Activated gamma-delta T cell (primary cell): ENCODE data around the gene FSD1.
"Not testable (repeated sequence)": the region's sequence is repeated elsewhere in the genome, so short reads cannot be mapped to it uniquely, and the experiment has no call there.

Source experiments
- DNase-seq: peaks from one replicate; lab custom pipeline; 2025; lab: John Stamatoyannopoulos, UW

The FSD1 gene

GRCh38 chr19:4345342-4346019 lies 41.1 kb downstream of the FSD1 start:
- DNase-seq: no peak

- no peak for DNase-seq
Measured at GRCh38 chr19:4346020-4346383, 41.6 kb downstream of the FSD1 start.

- DNase-seq: no peak
Measured at GRCh38 chr19:4347521-4347920, 43.1 kb downstream of the FSD1 start.

- not testable (repeated sequence) for DNase-seq
Measured at GRCh38 chr19:4349225-4349624, 44.8 kb downstream of the FSD1 start.

GRCh38 chr19:4350111-4350510 lies 45.7 kb downstream of the FSD1 start:
- no peak for DNase-seq

GRCh38 chr19:4350726-4351125 lies 46.3 kb downstream of the FSD1 start:
- no peak for DNase-seq

GRCh38 chr19:4352701-4353121 lies 48.3 kb downstream of the FSD1 start:
- DNase-seq: no peak

GRCh38 chr19:4354282-4354681 lies 49.9 kb downstream of the FSD1 start:
- no peak for DNase-seq

- no peak for DNase-seq
Measured at GRCh38 chr19:4354897-4355296, 50.5 kb downstream of the FSD1 start.

- no peak for DNase-seq
Measured at GRCh38 chr19:4357095-4357797, 52.8 kb downstream of the FSD1 start.

GRCh38 chr19:4357921-4358326 lies 53.5 kb downstream of the FSD1 start:
- DNase-seq: no peak

GRCh38 chr19:4358709-4359626 lies 54.6 kb downstream of the FSD1 start:
- no peak for DNase-seq

GRCh38 chr19:4359627-4360000 lies 55.2 kb downstream of the FSD1 start:
- DNase-seq: no peak

GRCh38 chr19:4360081-4360569 lies 55.7 kb downstream of the FSD1 start:
- DNase-seq: no peak

- DNase-seq: no peak
Measured at GRCh38 chr19:4360641-4361151, 56.3 kb downstream of the FSD1 start.

- no peak for DNase-seq
Measured at GRCh38 chr19:4361152-4362046, 57.0 kb downstream of the FSD1 start.

GRCh38 chr19:4362101-4362828 lies 57.9 kb downstream of the FSD1 start:
- no peak for DNase-seq

GRCh38 chr19:4362831-4363545 lies 58.6 kb downstream of the FSD1 start:
- DNase-seq: no peak

- DNase-seq: no peak
Measured at GRCh38 chr19:4363571-4364304, 59.3 kb downstream of the FSD1 start.
